ENCODE measurements around the gene LRRC4C. TPM values are rescaled to one million over a fixed set of nuclear protein-coding genes. Genes with fewer than 3 reads are reported as not detected.

Gene LRRC4C
- polyA plus RNA-seq, 4 donors, result 12.5 to 29.0 (median 15.0) TPM

GRCh38 chr11:41334007-41334933 lies 125.2 kb downstream of the LRRC4C start:
- no peak for DNase-seq (ENCODE audit: low read depth in 4 of 4, low spot score in 3 of 4)

GRCh38 chr11:41333357-41333756 lies 126.1 kb downstream of the LRRC4C start:
- DNase-seq (ENCODE audit: low read depth in 4 of 4, low spot score in 3 of 4), result no peak

GRCh38 chr11:41328324-41328723 lies 131.1 kb downstream of the LRRC4C start:
- no peak for DNase-seq (ENCODE audit: low read depth in 4 of 4, low spot score in 3 of 4)

GRCh38 chr11:41323446-41323845 lies 136.0 kb downstream of the LRRC4C start:
- DNase-seq (ENCODE audit: low read depth in 4 of 4, low spot score in 3 of 4), result no peak

- DNase-seq (ENCODE audit: low read depth in 4 of 4, low spot score in 3 of 4), result no peak
These were observed 138.8 kb downstream of the LRRC4C start for GRCh38 chr11:41320653-41321052.

- no peak for DNase-seq (ENCODE audit: low read depth in 4 of 4, low spot score in 3 of 4)
These were observed 139.2 kb downstream of the LRRC4C start for GRCh38 chr11:41320238-41320637.

- no peak for DNase-seq (ENCODE audit: low read depth in 4 of 4, low spot score in 3 of 4)
These were observed 140.0 kb downstream of the LRRC4C start for GRCh38 chr11:41319434-41319833.

- no peak for DNase-seq (ENCODE audit: low read depth in 4 of 4, low spot score in 3 of 4)
These were observed 142.7 kb downstream of the LRRC4C start for GRCh38 chr11:41316751-41317150.

GRCh38 chr11:41313226-41313625 lies 146.2 kb downstream of the LRRC4C start:
- no peak for DNase-seq (ENCODE audit: low read depth in 4 of 4, low spot score in 3 of 4)

- DNase-seq (ENCODE audit: low read depth in 4 of 4, low spot score in 3 of 4), result no peak
These were observed 149.7 kb downstream of the LRRC4C start for GRCh38 chr11:41309716-41310115.

GRCh38 chr11:41309111-41309522 lies 150.3 kb downstream of the LRRC4C start:
- no peak for DNase-seq (ENCODE audit: low read depth in 4 of 4, low spot score in 3 of 4)

- no peak for DNase-seq (ENCODE audit: low read depth in 4 of 4, low spot score in 3 of 4)
These were observed 151.2 kb downstream of the LRRC4C start for GRCh38 chr11:41308286-41308685.

GRCh38 chr11:41307296-41308080 lies 152.0 kb downstream of the LRRC4C start:
- DNase-seq (ENCODE audit: low read depth in 4 of 4, low spot score in 3 of 4), result no peak

GRCh38 chr11:41306431-41306830 lies 153.0 kb downstream of the LRRC4C start:
- DNase-seq (ENCODE audit: low read depth in 4 of 4, low spot score in 3 of 4), result no peak

- DNase-seq (ENCODE audit: low read depth in 4 of 4, low spot score in 3 of 4), result no peak
These were observed 158.4 kb downstream of the LRRC4C start for GRCh38 chr11:41301023-41301422.

GRCh38 chr11:41289408-41289807 lies 170.0 kb downstream of the LRRC4C start:
- no peak for DNase-seq (ENCODE audit: low read depth in 4 of 4, low spot score in 3 of 4)

- no peak for DNase-seq (ENCODE audit: low read depth in 4 of 4, low spot score in 3 of 4)
These were observed 172.7 kb downstream of the LRRC4C start for GRCh38 chr11:41286751-41287150.

- DNase-seq (ENCODE audit: low read depth in 4 of 4, low spot score in 3 of 4), result no peak
These were observed 175.1 kb downstream of the LRRC4C start for GRCh38 chr11:41284354-41284753.

- DNase-seq (ENCODE audit: low read depth in 4 of 4, low spot score in 3 of 4), result no peak
These were observed 176.1 kb downstream of the LRRC4C start for GRCh38 chr11:41283191-41283930.

- no peak for DNase-seq (ENCODE audit: low read depth in 4 of 4, low spot score in 3 of 4)
These were observed 177.1 kb downstream of the LRRC4C start for GRCh38 chr11:41282395-41282794.

Data from left renal pelvis (tissue), 4 donors.